Glomerular endothelial cell (primary cell): Measurements from ENCODE around the gene SAMM50. TPM values are rescaled to one million over a fixed set of nuclear protein-coding genes. Genes with fewer than 3 reads are reported as not detected.

Experiments used
- DNase-seq: peaks from one replicate; pipeline ENCODE4 v3.0.0-alpha.2; 2011; ENCODE audit warnings: low read depth, low spot score; ENCODE audit errors: extremely low read depth
- total RNA-seq: library from RNA; depleted of rRNA; stranded (reverse); fragments of >200 nt; gene quantifications from 2 replicates; pipeline ENCODE4 v1.2.3, GENCODE V29; 2015

SAMM50 gene
- 47.7 and 54.8 TPM in 2 replicates for total RNA-seq

- no peak for DNase-seq
These were observed at the start of gene SAMM50 for GRCh38 chr22:43955040-43955882. Gene SAMM50, plus strand, starts transcription at chr22:43955442. Its CDS starts 136 bp downstream, at chr22:43955578.

- DNase-seq, result no peak
These were observed 49.6 kb upstream of the SAMM50 start for GRCh38 chr22:43905681-43906080.

GRCh38 chr22:43909708-43910107 lies 45.5 kb upstream of the SAMM50 start:
- no peak for DNase-seq

GRCh38 chr22:43910178-43910695 lies 45.0 kb upstream of the SAMM50 start:
- no peak for DNase-seq

- DNase-seq, result no peak
These were observed 43.9 kb upstream of the SAMM50 start for GRCh38 chr22:43911351-43911750.

GRCh38 chr22:43917521-43917920 lies 37.7 kb upstream of the SAMM50 start:
- DNase-seq, result no peak

GRCh38 chr22:43919106-43919973 lies 35.9 kb upstream of the SAMM50 start:
- DNase-seq, result no peak

- no peak for DNase-seq
These were observed 33.9 kb upstream of the SAMM50 start for GRCh38 chr22:43921370-43921769.

GRCh38 chr22:43922123-43922522 lies 33.1 kb upstream of the SAMM50 start:
- no peak for DNase-seq

- no peak for DNase-seq
These were observed 32.1 kb upstream of the SAMM50 start for GRCh38 chr22:43923191-43923590.

GRCh38 chr22:43923631-43924464 lies 31.4 kb upstream of the SAMM50 start, which contains the start of gene PNPLA3:
Gene PNPLA3, plus strand, starts transcription at chr22:43923805. Its CDS starts 107 bp downstream, at chr22:43923912.
- DNase-seq, result no peak

- no peak for DNase-seq
These were observed 30.4 kb upstream of the SAMM50 start for GRCh38 chr22:43924877-43925276.

- no peak for DNase-seq
These were observed 29.6 kb upstream of the SAMM50 start for GRCh38 chr22:43925433-43926348.

GRCh38 chr22:43926349-43926710 lies 28.9 kb upstream of the SAMM50 start:
- DNase-seq, result no peak

- DNase-seq, result no peak
These were observed 26.8 kb upstream of the SAMM50 start for GRCh38 chr22:43928468-43928867.

GRCh38 chr22:43928908-43929307 lies 26.3 kb upstream of the SAMM50 start:
- DNase-seq, result no peak

GRCh38 chr22:43931771-43932170 lies 23.5 kb upstream of the SAMM50 start:
- DNase-seq, result no peak

GRCh38 chr22:43941449-43941848 lies 13.8 kb upstream of the SAMM50 start:
- no peak for DNase-seq

GRCh38 chr22:43944670-43945430 lies 10.4 kb upstream of the SAMM50 start:
- DNase-seq, result no peak
